GM18909 (cell line): Measurements from ENCODE around the gene SLU7.

Source experiments
- ATAC-seq: cut with Tn5 transposase; IDR thresholded peaks from one replicate; pipeline ENCODE4 v1.9.1; 2021; ENCODE audit warnings: mild to moderate bottlenecking; ENCODE audit not compliant: unreplicated experiment, poor library complexity

SLU7 gene

DNA sequence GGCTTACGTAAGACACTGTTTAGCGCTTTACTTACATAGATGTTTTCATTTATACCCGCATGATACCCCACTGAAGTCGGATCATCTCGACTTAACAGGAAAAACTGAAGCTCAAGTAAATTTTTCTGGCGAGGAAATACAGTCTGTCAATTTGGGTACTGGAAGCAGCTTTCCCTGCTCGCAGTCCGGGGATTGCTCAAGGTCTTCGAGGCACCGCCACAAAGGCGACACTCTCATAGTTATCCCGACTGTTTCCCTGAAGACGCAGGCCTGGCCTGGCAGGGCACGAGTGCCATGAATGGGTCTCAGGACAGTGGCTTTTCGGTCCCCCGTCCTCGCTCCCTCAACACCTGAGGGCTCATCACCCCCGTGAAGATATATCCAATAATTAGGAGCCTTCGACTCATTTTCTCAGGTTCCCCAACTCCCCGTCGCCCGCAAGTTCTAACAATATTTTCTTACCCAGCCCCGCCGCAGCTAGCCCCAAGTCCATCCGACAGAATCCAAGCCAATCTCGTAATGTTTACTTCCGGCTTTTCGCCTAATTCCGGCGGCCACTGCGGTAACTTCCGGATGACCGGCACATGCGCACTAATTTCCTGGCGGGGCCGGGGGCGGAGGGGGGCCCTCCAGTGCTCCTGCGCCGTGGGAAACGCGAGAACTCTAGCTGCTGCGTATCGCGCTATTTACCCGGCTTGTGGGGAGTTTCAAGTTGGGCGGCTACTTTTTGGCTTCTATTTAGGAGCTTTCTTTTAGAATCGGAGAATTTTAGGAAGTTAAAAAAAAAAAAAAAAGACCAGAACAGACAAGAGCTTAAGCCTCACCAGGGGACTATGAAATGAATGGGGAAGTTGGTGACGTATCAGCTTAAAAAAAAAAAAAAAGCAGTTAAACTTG, at the start of gene SLU7:
TSS of gene SLU7 (minus strand) at position 521 of the 897 bp plus-strand sequence. CDS start 3,787 bp downstream, outside the sequence.
- peak; percentile 75 for ATAC-seq

DNA sequence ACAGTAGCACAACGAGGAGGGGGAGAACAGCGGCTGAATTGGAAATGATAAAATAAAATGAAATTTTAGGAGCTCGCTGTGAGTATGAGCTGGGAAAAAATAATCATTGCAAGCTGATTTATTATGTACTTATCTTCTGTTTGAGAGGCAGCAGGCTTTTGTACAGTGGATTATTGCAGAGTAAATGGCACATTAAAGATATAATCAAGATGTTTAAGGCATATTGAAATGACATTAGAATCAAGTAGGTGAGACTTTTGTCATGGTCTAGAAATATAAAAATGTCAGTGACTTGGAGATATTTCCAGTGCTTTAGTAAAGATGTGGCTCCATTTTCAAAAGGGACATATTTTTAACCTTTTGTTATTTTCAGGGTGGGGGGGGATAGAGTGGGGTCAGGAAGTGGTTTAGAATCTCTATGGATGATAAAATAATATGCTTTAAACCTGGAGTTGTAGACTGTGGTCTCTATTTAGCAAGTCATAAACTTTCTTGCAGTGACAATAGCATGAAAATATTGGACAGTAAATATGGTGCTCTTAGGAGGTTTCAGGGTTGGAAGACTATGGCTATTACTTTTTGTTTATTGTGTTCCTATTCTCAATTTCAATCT, 49.6 kb upstream of the SLU7 start:
- ATAC-seq, result no peak

DNA sequence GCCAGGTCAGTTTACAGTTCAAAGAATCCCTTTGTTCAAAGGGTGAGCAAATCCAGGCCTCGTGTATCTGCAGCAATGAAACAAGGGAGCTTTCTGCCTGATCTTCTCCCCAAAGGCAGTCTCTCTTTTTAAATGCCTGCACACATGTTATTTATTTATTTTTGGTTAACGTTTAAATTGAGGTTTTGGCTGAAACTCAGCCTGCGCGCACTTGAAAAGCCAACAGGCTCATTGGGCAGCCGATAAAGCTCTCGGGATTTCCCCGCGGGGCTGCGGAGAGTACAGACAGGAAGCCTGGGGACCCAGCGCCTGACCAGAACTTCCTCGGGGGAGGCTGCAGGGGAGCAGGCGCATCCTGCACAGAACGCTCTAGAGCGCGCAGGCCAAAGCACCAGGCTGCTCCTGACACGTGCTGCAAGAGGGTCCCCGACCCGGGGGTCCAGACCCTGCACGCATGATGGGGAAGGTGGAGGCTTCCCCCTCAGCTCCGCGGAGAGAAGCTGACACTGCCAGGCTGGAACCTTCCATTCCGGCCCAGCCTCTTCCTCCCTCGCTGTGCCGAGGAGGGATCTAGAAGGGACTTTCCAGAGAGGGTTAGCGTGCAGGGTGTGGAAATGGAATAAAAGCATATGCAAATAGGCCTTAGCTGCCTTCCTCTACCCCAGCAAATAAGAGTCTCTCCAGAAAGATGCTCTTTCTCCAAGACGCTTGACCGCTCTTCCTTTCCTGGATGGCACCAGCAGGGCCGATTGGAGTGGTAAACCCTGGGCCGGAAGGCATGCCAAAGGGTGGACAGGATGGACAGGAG, 48.9 kb upstream of the SLU7 start:
- ATAC-seq, result peak; percentile 92

DNA sequence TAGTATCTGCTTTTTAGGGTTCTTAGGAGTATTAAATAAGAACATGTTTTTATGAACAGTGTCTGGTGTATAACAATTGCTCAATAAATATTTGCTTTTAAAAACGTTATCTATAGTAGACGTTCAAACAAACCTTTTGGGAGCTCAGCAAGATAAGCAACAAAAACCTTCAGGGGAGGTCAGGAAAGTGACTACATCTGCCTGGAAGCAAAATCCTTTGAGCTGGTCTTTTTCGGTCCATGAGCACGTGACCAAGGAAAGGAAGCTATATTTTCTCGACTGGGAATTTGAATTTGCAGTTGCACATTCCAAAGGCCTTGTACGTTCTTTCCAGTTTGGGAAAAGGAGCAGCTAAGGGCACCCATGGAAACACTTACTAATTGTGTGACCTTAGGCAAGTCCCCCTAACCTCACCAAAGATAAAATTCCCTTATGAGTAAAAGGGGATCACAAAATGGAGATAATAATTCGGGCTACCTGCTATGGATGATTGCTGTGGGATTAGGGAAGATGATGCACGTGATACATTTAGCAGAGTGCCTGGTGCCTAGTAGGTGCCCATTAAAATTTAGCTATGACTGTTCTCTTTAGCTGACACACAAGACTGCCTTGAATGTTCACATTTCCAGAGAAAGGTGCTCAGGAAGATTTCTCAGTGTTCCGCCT, 48.1 kb upstream of the SLU7 start:
- ATAC-seq, result peak; percentile 11

DNA sequence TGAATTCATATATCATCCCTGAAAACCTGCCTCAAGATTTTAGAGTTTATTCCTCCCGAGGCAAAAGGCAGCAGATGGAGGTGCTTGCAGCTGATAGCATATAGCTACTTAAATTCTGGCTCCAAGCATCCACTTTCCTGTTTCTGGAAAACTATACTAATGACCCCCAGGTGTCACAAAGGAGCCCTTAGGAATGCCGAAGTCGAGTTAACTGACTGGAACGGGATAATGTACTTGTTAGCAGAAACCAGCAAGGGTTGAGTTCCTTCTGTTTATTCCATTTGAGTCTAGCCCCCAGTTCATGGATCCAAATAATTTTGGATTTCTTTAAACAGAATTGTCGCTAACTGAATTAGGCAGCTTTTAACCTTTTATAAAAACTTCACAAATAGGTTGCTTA, 47.2 kb upstream of the SLU7 start:
- no peak for ATAC-seq

DNA sequence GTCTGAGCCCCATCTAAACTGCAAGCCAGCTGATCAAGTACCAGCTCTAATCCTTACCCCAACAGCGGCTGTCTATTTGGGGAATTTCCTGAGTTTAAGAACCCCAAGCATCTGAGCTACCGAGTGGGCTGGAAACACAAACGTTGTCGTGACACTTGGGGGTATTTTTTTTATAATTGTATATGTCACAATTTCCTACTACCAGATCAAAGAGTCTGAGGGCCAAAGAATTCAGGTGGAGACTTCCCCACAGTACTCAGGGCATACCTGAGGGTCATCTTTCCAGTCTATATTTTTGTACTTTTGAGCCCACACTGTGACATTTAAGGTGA, 45.6 kb upstream of the SLU7 start:
- no peak for ATAC-seq

DNA sequence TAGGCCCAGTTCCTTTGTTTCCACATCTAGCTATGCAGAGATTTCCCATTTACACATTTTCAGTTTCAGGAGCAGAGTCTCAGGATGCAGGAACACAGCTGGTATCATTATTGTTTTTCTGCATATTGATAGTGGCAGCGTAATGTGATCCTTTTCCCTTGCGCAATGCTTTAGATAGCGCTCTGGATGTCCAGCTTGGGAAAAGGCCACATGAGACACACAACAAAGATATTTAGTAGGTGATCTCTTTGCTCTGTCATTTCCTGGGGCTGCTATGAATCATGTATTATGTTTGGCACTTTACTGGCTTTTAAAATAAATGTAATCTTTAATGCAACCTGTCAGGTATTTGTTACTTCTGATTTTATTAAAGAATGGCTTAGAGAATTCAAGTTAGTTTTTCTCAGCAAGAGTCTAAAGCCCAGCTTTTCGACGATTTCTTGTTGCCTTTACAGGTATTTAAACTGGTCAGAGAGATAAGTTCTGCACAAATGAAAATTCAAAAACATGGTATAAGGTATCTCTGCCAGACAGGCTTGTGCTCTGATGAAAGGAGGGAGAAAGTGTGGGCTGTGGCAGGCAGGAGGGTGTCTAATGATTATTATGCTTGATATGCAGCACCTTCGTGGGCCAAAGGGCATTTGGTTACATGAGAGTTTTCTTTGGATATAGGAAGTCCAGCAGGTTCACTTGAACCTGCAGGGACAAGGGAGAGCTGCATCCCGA, 45.0 kb upstream of the SLU7 start:
- ATAC-seq, result no peak

DNA sequence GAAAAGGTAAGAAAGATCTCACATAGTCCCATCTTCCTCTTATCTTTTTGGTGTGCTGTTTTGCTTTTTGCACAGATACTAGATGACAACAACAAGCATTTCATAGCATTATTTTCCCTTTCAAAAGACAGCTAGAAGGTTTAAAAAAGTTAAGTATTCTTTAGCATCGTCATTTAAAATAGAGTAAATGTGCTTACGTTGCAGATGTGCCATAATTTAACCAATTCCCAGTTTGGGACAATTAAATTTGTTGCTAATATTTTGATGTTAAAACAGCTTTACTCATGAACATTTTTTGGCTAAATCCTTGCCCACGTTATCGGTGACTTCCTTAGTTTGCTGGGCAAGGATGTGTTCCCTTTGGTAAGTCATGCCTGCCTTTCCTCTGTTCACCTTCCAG, 44.3 kb upstream of the SLU7 start:
- no peak for ATAC-seq

DNA sequence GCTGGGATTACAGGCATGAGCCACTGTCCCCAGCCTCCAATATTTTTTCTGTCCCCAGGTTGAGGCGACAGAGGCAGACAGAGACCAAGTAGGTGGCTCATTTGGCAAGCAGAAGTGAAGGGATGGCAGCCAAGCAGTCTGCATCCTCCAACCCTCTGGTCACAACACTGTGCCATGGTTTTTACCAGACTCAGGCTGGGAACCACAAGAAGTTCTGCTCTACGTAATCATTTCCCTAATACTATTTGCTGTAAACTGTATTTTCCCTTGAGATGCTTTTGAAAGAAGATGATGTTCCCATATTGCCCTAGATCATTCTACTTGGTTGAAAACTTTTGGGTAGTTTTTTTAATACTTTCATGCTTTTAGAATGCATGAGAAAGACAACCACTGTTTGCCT, 43.3 kb upstream of the SLU7 start:
- peak; percentile 40 for ATAC-seq

DNA sequence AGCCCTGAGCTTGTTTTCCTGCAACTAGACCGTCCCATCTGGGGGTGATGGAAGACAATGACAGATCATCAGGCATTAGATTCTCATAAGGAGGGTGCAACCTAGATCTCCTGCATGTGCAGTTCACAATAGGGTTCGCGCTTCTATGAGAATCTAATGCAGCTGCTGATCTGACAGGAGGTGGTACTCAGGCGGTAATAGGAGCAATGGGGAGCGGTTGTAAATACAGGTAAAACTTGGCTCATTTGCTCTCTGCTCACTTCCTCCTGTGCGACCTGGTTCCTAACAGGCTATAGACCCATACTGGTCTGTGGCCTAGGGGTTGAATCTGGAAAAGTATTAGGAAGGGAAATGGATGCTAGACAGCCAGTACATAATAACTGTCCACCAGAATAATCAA, 42.5 kb upstream of the SLU7 start:
- no peak for ATAC-seq

DNA sequence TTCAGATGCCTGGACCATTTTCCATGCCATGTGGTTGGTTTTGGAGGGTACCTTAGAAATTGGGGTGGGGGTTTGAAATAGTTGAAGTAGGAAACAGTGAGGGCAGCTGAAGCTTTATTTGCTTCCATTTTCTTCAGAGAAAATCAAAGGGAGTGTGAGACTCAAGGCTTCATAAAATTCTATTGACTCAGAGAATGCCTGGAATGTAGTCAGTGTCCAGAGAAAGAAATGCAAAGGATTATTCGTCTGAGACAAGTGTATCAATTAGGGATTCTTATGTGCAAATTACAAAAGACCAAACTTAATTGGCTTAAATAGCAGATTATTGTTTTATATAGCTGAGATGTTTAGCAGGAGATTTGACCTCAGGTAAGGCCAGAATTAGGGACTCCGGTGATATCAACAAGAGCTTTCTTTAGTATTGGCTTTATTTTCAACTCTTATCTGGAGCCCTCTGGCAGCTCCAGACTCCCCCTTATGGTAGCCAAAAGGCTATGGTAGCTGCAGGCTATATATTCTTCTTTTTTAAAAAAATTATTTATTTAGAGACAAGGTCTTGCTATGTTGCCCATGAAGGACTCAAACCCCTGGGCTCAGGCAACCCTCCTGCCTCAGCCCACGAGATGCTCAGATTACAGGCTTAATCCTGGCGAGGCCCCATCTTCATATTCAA, 41.6 kb upstream of the SLU7 start:
- no peak for ATAC-seq

DNA sequence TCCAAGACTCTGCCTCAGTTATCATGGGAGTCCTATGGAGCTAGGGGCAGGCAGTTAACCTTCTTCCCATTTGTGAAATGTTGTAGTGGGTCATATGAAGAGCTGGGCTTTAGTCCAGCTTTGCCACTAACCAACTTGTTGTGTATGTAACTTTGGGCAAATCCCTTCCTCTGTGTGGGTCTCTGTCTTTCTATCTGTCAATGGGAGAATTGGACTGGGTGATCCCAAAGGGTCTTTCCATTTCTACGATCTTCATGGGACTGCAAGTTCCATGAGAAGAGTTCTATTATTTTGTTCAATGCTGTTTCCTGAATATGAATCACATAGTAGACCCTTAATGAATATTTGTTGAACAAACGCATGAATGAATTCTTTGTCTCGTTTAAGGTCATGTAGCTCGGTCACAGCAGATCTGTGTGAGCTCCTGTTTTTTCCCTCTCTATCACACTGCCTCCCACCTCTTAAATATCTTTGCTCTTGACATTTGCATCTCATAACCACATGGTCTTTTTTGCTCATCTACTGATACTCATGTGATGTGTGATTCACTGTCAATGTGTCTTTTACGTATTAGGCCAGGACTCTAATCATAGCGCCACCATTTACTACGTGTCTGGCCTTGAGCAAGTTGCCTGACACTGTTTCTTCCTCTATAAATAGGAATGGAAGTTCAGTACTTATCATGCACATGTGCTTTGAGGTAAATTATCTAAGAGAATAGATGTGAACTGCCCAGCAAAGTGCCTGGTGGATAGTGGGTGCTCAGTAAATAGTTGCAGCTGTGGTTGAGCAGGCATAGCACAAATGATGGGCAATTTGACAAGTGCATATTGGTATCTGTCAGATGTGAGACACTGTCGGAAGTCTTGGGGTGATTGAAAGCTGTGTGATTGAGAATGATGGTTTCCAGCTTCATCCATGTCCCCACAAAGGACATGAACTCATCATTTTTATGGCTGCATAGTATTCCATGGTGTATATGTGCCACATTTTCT, 40.2 kb upstream of the SLU7 start:
- peak; percentile 80 for ATAC-seq

DNA sequence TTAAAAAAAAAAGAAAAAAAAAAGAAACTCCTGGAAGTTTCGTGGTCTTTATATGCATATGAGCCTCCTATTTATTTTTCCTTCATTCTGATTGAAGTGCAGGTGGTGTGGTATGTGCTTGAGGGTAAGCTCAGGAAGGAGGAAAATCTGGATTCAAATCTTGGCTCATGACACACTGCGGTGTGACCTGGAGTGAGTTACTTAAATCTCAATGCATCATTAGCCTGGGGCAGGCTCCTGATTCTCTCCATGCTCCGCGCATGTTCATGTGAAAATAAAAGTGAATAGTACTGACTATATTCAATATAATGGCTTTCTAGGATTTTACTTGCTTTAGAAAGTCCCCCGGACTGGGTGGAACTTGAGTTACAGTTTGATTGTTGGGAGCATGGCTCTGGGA, 38.4 kb upstream of the SLU7 start:
- no peak for ATAC-seq

DNA sequence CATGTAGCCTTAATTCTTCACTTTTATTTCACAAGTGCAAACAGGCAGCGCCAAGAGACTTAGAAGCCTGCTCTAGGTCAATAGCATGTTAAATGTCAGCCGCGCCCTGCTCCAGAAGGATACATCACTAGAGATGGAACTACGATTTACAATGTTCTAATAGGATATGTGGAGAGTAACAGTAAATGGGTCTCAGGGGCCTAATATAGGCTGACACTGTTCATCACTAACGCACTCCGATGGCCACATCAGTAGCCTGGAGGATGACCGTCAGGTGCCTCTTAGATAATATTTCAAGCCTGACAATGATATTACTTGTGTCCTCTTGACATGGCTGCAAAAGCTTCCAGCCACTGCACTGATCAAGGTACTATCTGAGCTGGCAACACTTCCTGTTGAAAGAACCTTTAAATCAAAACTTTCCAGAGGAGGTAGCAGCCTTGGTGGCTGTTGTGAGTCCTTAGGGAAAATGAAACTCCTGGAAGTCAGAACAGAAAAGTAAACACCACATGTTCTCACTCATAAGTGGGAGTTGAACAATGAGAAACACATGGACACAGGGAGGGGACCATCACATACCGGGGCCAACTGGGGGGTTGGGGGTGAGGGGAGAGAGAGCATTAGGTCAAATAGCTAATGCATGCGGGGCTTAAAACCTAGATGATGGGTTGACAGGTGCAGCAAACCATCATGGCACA, 37.7 kb upstream of the SLU7 start:
- ATAC-seq, result no peak

DNA sequence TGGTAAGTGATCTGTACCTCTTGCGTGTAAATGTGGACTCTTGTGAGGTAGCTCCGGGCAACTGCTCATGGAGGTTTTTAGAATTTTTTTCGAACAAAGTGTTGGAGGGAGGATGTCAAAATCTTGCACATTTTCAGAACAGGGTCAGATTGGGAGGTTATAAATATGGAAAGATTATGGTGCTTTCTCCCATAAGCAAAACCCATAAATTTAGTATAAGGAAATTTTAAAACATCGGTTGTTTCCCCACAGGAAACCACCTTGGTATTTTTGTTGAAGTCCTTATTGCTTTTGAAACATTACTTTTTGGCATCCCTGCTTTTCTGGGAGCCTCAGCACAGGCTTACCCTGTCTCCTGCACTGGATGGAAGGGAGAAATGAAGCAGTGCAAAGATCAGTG, 36.7 kb upstream of the SLU7 start:
- no peak for ATAC-seq

DNA sequence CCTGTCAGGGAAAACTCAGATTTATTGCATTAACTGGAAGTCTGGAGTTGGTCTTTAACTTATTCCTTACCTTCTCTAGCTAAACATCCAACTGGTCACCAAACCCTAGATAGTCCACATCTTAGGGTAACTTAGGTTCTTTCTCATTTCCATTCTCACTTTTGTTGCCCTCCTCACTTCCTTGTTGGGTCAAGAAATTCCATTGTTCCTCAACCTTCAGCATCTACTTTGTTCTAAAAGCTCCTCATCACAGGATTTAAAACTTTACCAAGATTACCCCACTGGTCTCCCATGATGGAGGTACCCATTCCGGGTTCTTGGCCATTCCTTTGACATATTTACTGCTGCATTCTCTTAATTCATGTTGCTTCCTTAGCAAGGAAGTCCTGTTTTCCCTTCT, 34.9 kb upstream of the SLU7 start:
- ATAC-seq, result no peak

DNA sequence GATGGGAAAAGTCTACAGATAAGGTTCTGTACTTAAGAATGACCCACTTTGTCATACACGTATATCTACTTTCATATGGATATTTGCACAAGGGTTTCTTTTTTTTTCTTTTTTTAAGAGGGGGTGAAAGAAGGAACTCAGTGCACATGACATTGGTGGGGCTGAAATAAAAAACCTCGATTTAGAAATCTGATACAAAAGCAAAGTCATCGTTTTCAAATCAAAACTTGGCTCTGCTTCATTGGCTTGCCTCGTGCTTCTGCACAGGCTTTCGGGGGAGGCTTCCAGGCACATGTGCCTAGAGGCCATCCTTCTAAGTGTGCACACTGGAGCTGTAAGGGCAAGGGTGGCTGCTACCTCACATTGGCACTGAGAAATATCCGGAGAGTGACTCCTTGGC, 33.9 kb upstream of the SLU7 start:
- no peak for ATAC-seq

DNA sequence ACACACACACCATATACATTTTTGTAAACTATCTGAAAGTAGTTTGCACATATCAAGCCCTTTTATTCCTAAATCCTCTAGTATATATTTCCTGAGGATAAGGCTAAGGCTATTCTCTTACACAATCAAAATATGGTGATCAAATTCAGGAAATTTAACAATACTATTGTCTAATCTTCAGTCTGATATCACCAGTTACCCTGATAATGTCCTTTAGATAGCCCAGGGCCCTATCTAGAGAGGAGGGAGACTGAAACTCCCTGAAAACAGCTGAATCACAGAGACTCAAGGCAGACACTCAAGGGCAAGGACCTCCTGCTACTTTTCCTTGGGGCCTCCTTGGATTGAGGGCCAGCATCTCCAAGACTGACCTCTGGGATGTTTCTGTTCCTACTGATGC, 33.2 kb upstream of the SLU7 start:
- no peak for ATAC-seq
